Activated CD8-positive, alpha-beta memory T cell treated with anti-CD3 and anti-CD28 coated beads, Interleukin-2, amount 50 U/mL, for 1 hour (primary cell): ENCODE data around the gene GRIK4.

ENCODE experiments used
- DNase-seq: peaks from one replicate; pipeline ENCODE4 v3.0.0-alpha.2; 2020; ENCODE audit errors: extremely low read depth

The GRIK4 gene

GRCh38 chr11:120881596-120881995 is 370.0 kb downstream of the GRIK4 start:
- no peak for DNase-seq

GRCh38 chr11:120882175-120882574 is 370.6 kb downstream of the GRIK4 start:
- DNase-seq: no peak

GRCh38 chr11:120883404-120884080 is 372.0 kb downstream of the GRIK4 start:
- DNase-seq: no peak

GRCh38 chr11:120884154-120885020 is 372.8 kb downstream of the GRIK4 start:
- DNase-seq: no peak

GRCh38 chr11:120890609-120891320 is 379.2 kb downstream of the GRIK4 start:
- DNase-seq: no peak

- no peak for DNase-seq
Observed at GRCh38 chr11:120893440-120894201, 382.1 kb downstream of the GRIK4 start.

GRCh38 chr11:120894202-120894985 is 382.8 kb downstream of the GRIK4 start:
- DNase-seq: no peak

GRCh38 chr11:120896687-120897086 is 385.1 kb downstream of the GRIK4 start:
- no peak for DNase-seq

GRCh38 chr11:120898568-120898967 is 387.0 kb downstream of the GRIK4 start:
- no peak for DNase-seq

- DNase-seq: no peak
Observed at GRCh38 chr11:120899720-120900119, 388.2 kb downstream of the GRIK4 start.

GRCh38 chr11:120900643-120901042 is 389.1 kb downstream of the GRIK4 start:
- no peak for DNase-seq

- DNase-seq: no peak
Observed at GRCh38 chr11:120903686-120904085, 392.1 kb downstream of the GRIK4 start.

GRCh38 chr11:120904116-120904515 is 392.6 kb downstream of the GRIK4 start:
- no peak for DNase-seq

GRCh38 chr11:120906766-120907165 is 395.2 kb downstream of the GRIK4 start:
- DNase-seq: no peak

GRCh38 chr11:120907971-120908370 is 396.4 kb downstream of the GRIK4 start:
- no peak for DNase-seq

GRCh38 chr11:120908461-120909181 is 397.1 kb downstream of the GRIK4 start:
- DNase-seq: no peak

GRCh38 chr11:120909676-120910416 is 398.3 kb downstream of the GRIK4 start:
- no peak for DNase-seq

- DNase-seq: no peak
Observed at GRCh38 chr11:120911943-120912342, 400.4 kb downstream of the GRIK4 start.

GRCh38 chr11:120912504-120912903 is 401.0 kb downstream of the GRIK4 start:
- DNase-seq: no peak

GRCh38 chr11:120912915-120913314 is 401.4 kb downstream of the GRIK4 start:
- no peak for DNase-seq
